GM18909 (cell line): ENCODE measurements around the gene BCCIP.
A peak's percentile ranks its signal among the peaks of the same experiment; 100 is the strongest.

Experiments
- ATAC-seq: cut with Tn5 transposase; IDR thresholded peaks from one replicate; pipeline ENCODE4 v1.9.1; 2021; ENCODE audit warnings: mild to moderate bottlenecking; ENCODE audit not compliant: unreplicated experiment, poor library complexity

Gene BCCIP

GRCh38 chr10:125822878-125823662 is at the start of gene BCCIP, which contains the start of gene UROS:
TSS of gene BCCIP (plus strand) at chr10:125823546. CDS start at chr10:125823558, 12 bp downstream.
TSS of gene UROS (minus strand) at chr10:125823258. CDS start at chr10:125816499, 6,759 bp downstream.
- peak; percentile 83 for ATAC-seq

- ATAC-seq, result no peak
Measured at GRCh38 chr10:125773687-125774543, 49.4 kb upstream of the BCCIP start.

- ATAC-seq, result no peak
Measured at GRCh38 chr10:125774581-125775191, 48.7 kb upstream of the BCCIP start.

DNA sequence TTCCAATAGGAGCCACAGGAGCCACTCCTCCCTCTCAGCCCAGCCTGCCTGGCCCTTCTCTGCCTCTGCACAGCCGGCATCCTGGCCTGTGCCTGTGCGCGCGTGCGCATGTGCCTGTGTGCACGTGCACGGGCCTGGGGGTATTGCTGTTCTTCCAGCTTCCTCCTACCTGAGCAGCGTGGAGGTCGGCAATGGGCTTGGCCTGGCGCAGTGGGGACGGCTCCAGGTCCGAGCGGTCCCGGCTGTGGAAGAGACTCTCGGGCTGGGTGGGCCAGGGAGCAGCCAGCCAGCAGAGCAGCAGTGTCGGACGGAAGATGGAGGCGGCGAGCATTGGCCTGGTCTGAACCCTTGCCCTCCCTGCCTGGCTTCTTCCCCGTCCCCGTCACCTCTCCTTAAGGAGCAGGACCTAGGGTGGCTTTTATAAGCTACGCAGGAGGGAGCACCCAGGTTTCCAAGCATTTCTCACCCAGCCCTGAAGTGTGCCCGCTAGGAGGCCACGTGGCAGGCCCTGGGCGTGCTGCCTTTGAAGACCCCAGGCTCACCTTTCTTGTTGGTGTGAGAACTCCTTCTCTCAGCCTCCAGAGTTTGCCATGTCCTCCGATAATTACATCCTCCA is 47.7 kb upstream of the BCCIP start, which contains the start of gene MMP21:
Gene MMP21, minus strand, starts transcription at position 331 of the 616 bp plus-strand sequence. Its CDS starts 0 bp downstream, at position 331.
- ATAC-seq, result no peak

- ATAC-seq, result no peak
Measured at GRCh38 chr10:125777806-125778205, 45.5 kb upstream of the BCCIP start.

DNA sequence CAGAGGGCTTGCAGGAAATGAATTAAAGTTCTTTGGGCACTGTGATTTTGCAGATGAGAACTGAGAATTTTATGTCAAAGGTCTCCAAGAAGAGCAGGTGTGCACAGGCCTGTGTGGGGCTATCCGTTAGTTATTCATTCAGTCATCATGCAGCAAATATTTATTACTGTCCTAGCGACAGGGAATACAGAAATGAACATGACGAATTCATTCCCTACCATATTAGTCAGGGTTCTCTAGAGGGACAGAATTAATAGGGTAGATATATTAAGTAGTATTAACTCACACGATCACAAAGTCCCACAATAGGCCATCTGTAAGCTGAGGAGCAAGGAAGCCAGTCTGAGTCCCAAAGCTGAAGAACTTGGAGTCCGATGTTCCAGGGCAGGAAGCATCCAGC is 44.8 kb upstream of the BCCIP start:
- no peak for ATAC-seq

- no peak for ATAC-seq
Measured at GRCh38 chr10:125779403-125780327, 43.7 kb upstream of the BCCIP start.

- no peak for ATAC-seq
Measured at GRCh38 chr10:125781374-125781773, 42.0 kb upstream of the BCCIP start.

- ATAC-seq, result no peak
Measured at GRCh38 chr10:125782054-125782453, 41.3 kb upstream of the BCCIP start.

DNA sequence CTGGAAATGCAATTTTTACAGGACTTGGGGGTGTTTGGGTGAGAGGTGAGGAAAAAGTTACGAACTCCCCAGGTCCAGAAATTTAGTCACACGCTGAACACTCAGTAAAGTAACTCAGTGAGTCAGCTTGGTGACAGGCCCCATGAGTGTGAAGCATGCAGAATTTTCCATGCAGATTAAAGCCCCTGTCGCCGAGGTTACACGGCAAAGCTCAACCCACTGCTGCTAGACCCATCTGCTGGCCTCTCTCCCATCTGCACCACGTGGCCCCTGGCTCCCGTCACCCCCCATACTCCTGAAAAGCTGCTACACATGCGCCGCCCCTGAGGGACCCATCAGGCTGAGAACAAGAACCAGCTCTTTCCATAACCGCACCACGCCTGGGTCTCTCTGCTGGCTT is 40.7 kb upstream of the BCCIP start:
- ATAC-seq, result no peak

GRCh38 chr10:125783408-125783807 is 39.9 kb upstream of the BCCIP start:
- no peak for ATAC-seq

GRCh38 chr10:125783957-125784356 is 39.4 kb upstream of the BCCIP start:
- ATAC-seq, result peak; percentile 83

GRCh38 chr10:125785791-125786190 is 37.6 kb upstream of the BCCIP start:
- no peak for ATAC-seq

- no peak for ATAC-seq
Measured at GRCh38 chr10:125788156-125789034, 35.0 kb upstream of the BCCIP start.

GRCh38 chr10:125792342-125793300 is 30.7 kb upstream of the BCCIP start:
- ATAC-seq, result no peak

DNA sequence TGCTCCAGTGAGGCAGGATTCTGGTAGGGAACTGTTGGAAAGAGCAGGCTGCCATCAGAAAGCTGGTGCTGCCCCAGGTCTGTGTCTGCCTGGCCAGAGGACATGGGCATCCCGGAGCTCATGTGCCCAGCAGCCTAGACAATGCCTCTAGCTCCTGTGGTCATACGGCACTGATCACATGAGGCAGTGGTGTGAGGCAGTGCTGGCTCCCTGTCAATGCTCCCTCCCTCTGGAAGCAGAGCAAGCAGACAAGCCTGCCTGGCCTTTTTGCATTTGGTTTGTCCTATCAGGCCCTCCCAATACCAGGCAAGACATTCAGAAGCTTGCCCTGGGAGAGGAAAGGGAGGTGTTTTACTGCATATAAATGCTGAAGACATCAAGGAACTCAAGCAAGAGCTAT is 28.2 kb upstream of the BCCIP start:
- ATAC-seq, result no peak

GRCh38 chr10:125795637-125796190 is 27.6 kb upstream of the BCCIP start:
- ATAC-seq, result no peak
